Fibroblast of pulmonary artery (primary cell): ENCODE results near the gene SCN4B.

Experiments used
- DNase-seq: peaks from one replicate; pipeline ENCODE4 v3.0.0-alpha.2; 2010; ENCODE audit warnings: low read depth
- H3K4me3 ChIP-seq: replicated peaks from 2 replicates; pipeline ENCODE4 v1.5.1; 2011; ENCODE audit warnings: low read depth, mild to moderate bottlenecking, control low read depth, low read length, moderate library complexity
- CTCF ChIP-seq: IDR thresholded peaks from 2 replicates; pipeline ENCODE4 v1.5.1; 2011; ENCODE audit warnings: mild to moderate bottlenecking, control low read depth, low read length, inconsistent platforms; ENCODE audit errors: missing control alignments

Gene SCN4B

GRCh38 chr11:118149493-118149892, 3.1 kb downstream of the SCN4B start:
- no peak for DNase-seq
- no peak for TF ChIP-seq CTCF
- H3K4me3 ChIP-seq, result no peak overlapping the region

- TF ChIP-seq CTCF, result no peak
- no peak for DNase-seq
- no peak overlapping the region for H3K4me3 ChIP-seq
Measured at GRCh38 chr11:118148856-118149255, 3.8 kb downstream of the SCN4B start.

GRCh38 chr11:118148240-118148639, 4.4 kb downstream of the SCN4B start:
- DNase-seq, result no peak
- no peak overlapping the region for H3K4me3 ChIP-seq
- TF ChIP-seq CTCF, result no peak

- H3K4me3 ChIP-seq, result no peak overlapping the region
- TF ChIP-seq CTCF, result no peak
- no peak for DNase-seq
Measured at GRCh38 chr11:118147502-118147901, 5.1 kb downstream of the SCN4B start.

GRCh38 chr11:118146554-118146953, 6.1 kb downstream of the SCN4B start:
- H3K4me3 ChIP-seq, result no peak overlapping the region
- DNase-seq, result no peak
- no peak for TF ChIP-seq CTCF

GRCh38 chr11:118145285-118146227, 7.1 kb downstream of the SCN4B start:
- peak; percentile 63 for DNase-seq
- peak overlapping the region; percentile 55 for H3K4me3 ChIP-seq
- peak; percentile 86 for TF ChIP-seq CTCF
